Right lobe of liver (tissue), 4 donors: ENCODE data around the gene CYGB.

Experiments used
- POLR2A ChIP-seq: fragments of 450-650 bp; IDR thresholded peaks from one replicate; pipeline ENCODE4 v1.6.1; 2017; ENCODE audit warnings: antibody characterized with exemption, mild to moderate bottlenecking
- TF ChIP-seq, protein P1 (sequence below), 4 donors: fragments of 200-600 bp in 3 of 4; fragments of 450-650 bp in 1 of 4; IDR thresholded peaks; one replicate each; pipeline versions ENCODE4 v1.5.1 to v1.8.0; 2016 to 2022; ENCODE audit warnings: antibody characterized with exemption in 4 of 4, mild to moderate bottlenecking in 2 of 4
- donor health status: DM: no; HTN: no; CAD: no.
- donor health status: DM: no; HTN: no; CAD: no.
- donor health status: DM: no; HTN: yes; CAD: no.

DNA sequence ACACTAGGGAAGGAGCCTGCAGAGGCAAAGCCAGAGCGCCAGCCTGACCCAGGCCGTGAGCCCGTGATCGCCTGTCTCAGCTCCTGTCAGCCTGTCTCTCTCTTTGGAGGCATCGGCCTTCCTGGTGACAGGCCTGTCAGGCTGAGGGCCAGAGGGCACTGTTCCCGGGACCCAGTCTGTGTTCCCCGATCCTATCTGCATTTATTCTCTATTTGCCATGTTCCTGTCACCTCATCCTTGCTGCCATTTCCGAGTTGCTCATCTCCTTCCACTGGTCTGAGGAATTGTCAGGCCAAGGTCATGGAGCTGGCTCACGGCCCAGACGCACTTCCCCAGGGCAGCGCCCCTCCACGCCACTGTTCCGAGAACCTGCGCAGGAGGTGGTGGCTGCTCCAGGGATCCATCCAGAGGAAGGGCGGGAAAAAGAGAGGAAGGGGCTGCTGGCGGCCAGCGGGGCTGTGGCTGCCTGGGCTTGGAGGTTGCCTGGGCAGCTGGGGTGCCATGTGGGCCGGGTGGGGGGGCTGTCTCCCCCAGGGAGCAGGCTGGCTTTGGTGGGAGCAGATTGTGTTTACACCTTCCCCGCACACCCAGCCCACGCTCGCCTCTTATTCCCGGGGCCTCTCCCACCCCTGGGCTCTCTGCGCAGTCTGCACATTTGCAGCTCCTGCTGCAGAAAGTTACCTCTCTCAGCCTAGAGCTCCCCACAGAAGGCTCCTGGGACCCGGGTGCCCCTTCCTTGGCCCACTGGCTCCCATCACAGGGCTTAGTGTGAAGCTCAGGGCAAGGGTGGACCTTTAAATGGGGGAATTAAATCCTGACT lies 7.2 kb upstream of the CYGB start:
- TF ChIP-seq, protein P1, sequence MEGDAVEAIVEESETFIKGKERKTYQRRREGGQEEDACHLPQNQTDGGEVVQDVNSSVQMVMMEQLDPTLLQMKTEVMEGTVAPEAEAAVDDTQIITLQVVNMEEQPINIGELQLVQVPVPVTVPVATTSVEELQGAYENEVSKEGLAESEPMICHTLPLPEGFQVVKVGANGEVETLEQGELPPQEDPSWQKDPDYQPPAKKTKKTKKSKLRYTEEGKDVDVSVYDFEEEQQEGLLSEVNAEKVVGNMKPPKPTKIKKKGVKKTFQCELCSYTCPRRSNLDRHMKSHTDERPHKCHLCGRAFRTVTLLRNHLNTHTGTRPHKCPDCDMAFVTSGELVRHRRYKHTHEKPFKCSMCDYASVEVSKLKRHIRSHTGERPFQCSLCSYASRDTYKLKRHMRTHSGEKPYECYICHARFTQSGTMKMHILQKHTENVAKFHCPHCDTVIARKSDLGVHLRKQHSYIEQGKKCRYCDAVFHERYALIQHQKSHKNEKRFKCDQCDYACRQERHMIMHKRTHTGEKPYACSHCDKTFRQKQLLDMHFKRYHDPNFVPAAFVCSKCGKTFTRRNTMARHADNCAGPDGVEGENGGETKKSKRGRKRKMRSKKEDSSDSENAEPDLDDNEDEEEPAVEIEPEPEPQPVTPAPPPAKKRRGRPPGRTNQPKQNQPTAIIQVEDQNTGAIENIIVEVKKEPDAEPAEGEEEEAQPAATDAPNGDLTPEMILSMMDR (IDR thresholded peaks at IDR 0.05), result no peak
- no peak for TF ChIP-seq POLR2A
